H1 (cell line): Measurements from ENCODE around the gene SPI1. TPM values are rescaled to one million over a fixed set of nuclear protein-coding genes. Genes with fewer than 3 reads are reported as not detected.

Experiments used
- BCL11A ChIP-seq, 2 experiments: IDR thresholded peaks; one replicate each; pipeline ENCODE4 v1.6.1; 2011; ENCODE audit warnings: low read depth in 2 of 2, low read length in 2 of 2, mild to moderate bottlenecking in 2 of 2
- BRCA1 ChIP-seq: IDR thresholded peaks from 2 replicates; pipeline ENCODE4 v1.6.1; 2012; ENCODE audit warnings: low read depth, low read length, improper control_type of control experiment
- CHD1 ChIP-seq: IDR thresholded peaks from 2 replicates; pipeline ENCODE4 v1.6.1; 2012; ENCODE audit warnings: low read depth, low read length, improper control_type of control experiment
- HDAC6 ChIP-seq: IDR thresholded peaks from one replicate; pipeline ENCODE4 v1.7.1; 2012; ENCODE audit warnings: low read depth, mild to moderate bottlenecking, inconsistent platforms, low read length, moderate library complexity
- PHF8 ChIP-seq: fragments of 200-600 bp; sonication (generic); conservative IDR thresholded peaks from 2 replicates; pipeline ENCODE4 v1.7.1; 2012; ENCODE audit warnings: low read depth, mild to moderate bottlenecking, inconsistent platforms, low read length, moderate library complexity
- POU5F1 ChIP-seq: IDR thresholded peaks from 2 replicates; pipeline ENCODE4 v1.6.1; 2011; ENCODE audit warnings: low read depth, mild to moderate bottlenecking, low read length, moderate library complexity
- SP4 ChIP-seq: IDR thresholded peaks from 2 replicates; pipeline ENCODE4 v1.6.1; 2012; ENCODE audit warnings: low read length, inconsistent platforms
- polyA plus RNA-seq, 7 experiments: library from polyadenylated mRNA; depleted of rRNA in 3 of 7; stranded (reverse) in 5 of 7; unstranded in 2 of 7; fragments of >200 nt in 5 of 7; fragments of 200-250 nt in 2 of 7; gene quantifications; 1 replicate in 5 of 7; 2 replicates in 1 of 7; 4 replicates in 1 of 7; pipeline versions ENCODE4 v1.2.1 to v1.2.3, GENCODE V29; 2011 to 2013; ENCODE audit warnings: missing spikeins in 2 of 7, mixed read lengths in 2 of 7
- total RNA-seq: library from RNA; stranded (reverse); fragmentation: NEBNext Ultra II Directional; extraction: Animal tissue kit (Norgen Biotek cat#: 25700); gene quantifications from 2 replicates; pipeline ENCODE4 v1.2.1, GENCODE V29; 2021

The SPI1 gene
- total and polyA plus RNA-seq, 2 of the 8 experiments (the other 6 are each of a cell fraction or from before 2014, with no cell fraction given), result 0.12 TPM; not detected in 1

- TF ChIP-seq POU5F1, result no peak
- no peak for TF ChIP-seq PHF8
- TF ChIP-seq BCL11A (IDR thresholded peaks at IDR 0.05; ENCODE audit: low read depth in 2 of 2, low read length in 2 of 2), result no peak
- TF ChIP-seq SP4, result no peak
- no peak for TF ChIP-seq HDAC6
- TF ChIP-seq BRCA1, result no peak
- TF ChIP-seq CHD1, result no peak
Observed at GRCh38 chr11:47413351-47413750, 35.0 kb upstream of the SPI1 start (continued).
